GOT3 (cell line): ENCODE measurements around the gene ANKRD49.

Experiments used
- DNase-seq: peaks from one replicate; lab custom pipeline; 2025; ENCODE audit warnings: mixed read lengths; lab: John Stamatoyannopoulos, UW

ANKRD49 gene, protein sequence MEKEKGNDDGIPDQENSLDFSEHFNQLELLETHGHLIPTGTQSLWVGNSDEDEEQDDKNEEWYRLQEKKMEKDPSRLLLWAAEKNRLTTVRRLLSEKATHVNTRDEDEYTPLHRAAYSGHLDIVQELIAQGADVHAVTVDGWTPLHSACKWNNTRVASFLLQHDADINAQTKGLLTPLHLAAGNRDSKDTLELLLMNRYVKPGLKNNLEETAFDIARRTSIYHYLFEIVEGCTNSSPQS

GRCh38 chr11:94493281-94494125 is at the start of gene ANKRD49, which contains the start of gene MRE11:
TSS of gene ANKRD49 (plus strand) at chr11:94493984. CDS start at chr11:94496694, 2,710 bp downstream.
TSS of gene MRE11 (minus strand) at chr11:94493844. CDS start at chr11:94492801, 1,043 bp downstream.
- DNase-seq, result peak; percentile 71

DNA sequence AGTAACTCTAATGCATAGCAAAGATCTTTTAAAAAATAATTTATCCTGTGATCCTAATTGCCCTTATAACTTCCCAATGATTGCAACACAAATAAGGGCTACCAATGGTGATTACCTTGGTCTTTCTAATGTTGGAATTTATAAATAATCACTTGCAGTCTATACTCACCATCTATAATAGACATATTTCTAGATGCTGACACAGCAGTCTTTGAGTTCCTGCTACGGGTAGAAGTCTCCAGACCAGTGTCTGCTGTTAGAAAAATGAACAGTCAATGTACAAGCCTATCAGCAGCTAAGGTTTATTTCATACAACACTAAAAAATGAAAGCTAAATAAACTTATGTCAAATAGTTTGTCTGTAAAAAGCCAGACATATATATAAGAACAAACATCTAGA is 48.1 kb upstream of the ANKRD49 start:
- no peak for DNase-seq

DNA sequence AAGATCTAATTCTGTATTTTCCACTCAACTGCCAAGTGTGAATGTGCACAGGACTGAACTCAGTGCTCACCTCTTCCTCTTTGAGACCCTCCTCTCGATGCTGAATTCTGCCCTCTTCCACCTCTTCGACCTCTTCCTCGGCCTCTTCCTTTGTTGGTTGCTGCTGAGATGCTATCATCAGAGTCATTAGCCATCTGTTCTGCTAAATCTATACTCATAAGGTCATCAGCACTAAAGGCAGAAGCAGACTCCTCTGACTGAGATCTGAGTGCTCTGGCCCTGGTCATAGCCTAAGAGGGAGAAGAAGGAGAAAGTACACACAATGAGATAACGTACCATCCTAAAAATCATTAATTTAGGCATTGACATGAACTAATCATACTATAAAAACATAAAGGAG is 46.6 kb upstream of the ANKRD49 start:
- DNase-seq, result no peak

- no peak for DNase-seq
These were observed 44.8 kb upstream of the ANKRD49 start for GRCh38 chr11:94449029-94449428.

GRCh38 chr11:94449437-94449836 is 44.3 kb upstream of the ANKRD49 start:
- no peak for DNase-seq

GRCh38 chr11:94450048-94450447 is 43.7 kb upstream of the ANKRD49 start:
- DNase-seq, result no peak

DNA sequence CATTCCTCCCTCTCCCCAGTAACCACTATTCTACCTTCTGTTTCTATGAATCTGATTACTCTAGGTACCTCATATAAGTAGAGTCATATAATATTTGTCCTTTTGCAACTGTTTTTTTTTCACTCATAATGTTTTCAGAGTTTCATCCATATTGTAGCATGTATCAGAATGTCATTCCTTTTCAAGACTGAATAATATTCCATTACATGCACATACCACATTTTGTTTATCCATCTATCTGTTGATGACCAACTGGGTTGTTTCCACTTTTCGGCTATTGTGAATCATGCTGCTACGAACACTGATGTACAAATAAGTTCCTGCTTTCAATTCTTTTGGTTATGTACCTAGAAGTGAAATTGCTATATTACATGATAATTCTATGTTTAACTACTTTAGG is 40.8 kb upstream of the ANKRD49 start:
- DNase-seq, result no peak

GRCh38 chr11:94454301-94454700 is 39.5 kb upstream of the ANKRD49 start:
- DNase-seq, result no peak

DNA sequence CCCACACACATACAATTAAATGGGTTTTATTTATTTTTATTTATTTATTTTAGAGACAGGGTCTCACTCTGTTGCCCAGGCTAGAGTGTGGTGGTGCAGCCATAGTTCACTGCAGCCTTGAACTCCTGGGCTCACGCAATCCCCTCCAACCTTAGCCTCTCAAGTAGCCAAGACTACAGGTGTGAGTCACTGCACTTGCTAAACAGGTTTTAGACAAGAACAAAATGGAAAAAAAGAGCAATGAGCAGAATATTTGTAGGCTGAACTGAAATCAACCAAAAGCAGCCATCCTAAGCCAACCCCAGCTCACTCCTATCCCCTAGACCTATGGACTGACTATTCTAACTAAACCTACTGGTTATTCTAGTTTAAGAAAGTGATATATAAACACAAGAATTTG is 37.9 kb upstream of the ANKRD49 start:
- DNase-seq, result no peak

GRCh38 chr11:94457118-94458029 is 36.4 kb upstream of the ANKRD49 start:
- no peak for DNase-seq

GRCh38 chr11:94459576-94459975 is 34.2 kb upstream of the ANKRD49 start:
- no peak for DNase-seq

DNA sequence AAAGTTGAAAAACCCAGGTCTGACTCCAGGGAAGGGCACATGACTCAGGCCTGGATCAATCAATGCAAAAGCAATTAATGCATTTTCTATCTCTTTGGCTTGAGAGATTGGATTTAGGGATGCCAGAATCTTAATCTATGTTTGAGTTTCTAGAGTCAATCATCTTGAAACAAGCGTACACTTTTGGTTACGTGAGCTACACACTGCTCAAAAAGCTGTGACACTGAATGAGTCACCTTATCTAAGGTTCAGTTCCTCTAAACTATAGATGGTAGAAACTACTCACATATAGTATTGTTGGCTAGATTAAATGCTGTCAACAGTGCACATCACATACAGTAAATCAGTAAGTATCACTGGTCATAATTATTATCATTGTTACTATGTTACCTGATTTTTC is 24.4 kb upstream of the ANKRD49 start:
- DNase-seq, result no peak

DNA sequence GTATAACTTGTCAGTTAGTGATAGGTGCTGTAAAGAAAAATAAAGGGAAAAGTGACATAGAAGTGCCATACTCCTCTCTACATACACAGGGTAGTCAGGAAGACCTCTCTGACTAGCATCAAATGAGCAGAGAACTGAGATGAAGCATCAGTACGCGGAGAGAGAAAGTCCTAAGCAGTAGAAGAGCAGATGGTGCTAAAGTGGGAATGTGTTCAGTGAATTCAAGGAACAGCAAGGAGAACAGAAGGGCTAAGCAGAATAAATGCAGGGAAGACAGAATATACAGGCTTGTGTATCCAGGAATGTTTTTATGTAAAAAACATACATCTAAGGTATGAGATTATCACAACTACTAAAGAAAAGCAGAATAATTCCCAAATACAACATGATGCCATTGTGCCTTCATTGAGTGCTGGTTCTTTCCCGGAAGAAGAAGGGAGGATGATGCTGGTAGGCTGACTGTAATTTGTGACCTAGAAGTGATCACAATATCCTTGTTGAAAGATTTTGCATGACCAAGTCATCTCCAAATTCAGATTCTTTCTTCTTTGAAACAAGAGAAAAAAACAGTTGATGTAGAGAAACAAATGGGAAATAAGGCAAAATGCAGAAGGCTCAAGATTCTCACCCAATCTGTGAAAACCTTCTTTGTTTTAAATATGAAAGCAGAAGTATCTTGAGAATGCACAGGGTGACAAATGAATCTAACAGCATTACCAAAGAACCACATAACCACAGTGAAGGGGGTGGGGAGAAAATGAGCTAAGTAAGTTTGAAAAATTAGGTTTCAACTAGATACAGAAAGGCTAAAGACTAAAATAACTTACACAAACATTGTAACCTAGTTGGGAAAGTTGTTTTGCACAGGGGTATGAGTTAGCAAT is 20.6 kb upstream of the ANKRD49 start:
- DNase-seq, result no peak

GRCh38 chr11:94477624-94478023 is 16.2 kb upstream of the ANKRD49 start:
- no peak for DNase-seq

- no peak for DNase-seq
These were observed 12.4 kb upstream of the ANKRD49 start for GRCh38 chr11:94481342-94481741.

GRCh38 chr11:94486068-94486467 is 7.7 kb upstream of the ANKRD49 start:
- DNase-seq, result no peak

DNA sequence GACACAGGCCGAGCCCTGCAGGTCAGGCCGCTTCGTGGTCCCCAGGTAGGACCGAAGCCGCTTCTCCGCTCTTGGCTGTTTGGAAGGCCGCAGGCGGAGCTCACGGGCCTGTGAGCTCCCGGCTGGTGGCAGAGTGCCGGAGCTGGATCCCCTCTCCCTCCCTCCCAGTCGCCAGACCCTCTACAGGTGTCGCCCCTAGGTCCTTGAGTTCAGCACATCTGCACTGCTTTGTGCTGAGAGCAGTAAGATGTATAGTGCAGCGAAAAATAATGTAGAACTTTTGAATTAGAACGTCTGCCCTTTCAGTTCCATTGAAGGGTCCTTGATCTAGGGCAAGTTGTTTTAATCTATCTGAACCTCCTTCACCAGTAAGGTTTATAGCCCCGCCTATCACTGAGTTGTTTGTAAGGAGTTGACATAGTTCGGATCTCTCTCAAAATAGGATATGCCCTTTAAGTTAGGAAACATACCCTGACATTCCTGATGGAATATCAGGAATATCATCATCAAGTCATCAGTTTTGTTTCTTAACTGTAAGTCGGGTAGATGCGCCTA is 419 bp downstream of the ANKRD49 start:
- DNase-seq, result no peak

DNA sequence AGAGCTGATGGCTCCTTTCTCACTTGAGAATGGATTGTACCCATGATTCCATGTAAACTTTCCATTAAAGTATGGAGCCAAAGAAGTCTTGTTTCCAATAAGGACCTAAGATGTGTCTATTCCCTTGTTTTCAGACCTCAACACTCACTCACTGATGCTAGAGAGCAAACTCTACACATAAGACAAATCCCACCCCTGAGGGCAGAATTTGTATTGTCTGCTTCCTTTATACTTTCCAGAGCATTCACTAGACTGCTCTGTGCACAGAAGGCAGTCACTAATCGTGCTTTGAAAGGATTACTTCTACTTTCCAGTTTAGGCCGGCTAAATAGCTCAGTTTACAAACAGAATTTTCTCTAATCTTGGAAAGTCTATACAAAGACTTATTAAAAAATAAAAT is 6.4 kb downstream of the ANKRD49 start:
- no peak for DNase-seq

GRCh38 chr11:94501522-94501921 is 7.7 kb downstream of the ANKRD49 start:
- no peak for DNase-seq

GRCh38 chr11:94504689-94505293 is 11.0 kb downstream of the ANKRD49 start:
- no peak for DNase-seq
